GM21576 (cell line): ENCODE data around the gene NPB.

Experiments used
- ATAC-seq: cut with Tn5 transposase; IDR thresholded peaks from one replicate; pipeline ENCODE4 v1.9.1; 2021; ENCODE audit warnings: mild to moderate bottlenecking, moderate library complexity; ENCODE audit not compliant: unreplicated experiment

Gene NPB

GRCh38 chr17:81898029-81898866 is 3.8 kb upstream of the NPB start:
- ATAC-seq = no peak

GRCh38 chr17:81898885-81899284 is 3.2 kb upstream of the NPB start:
- no peak for ATAC-seq

GRCh38 chr17:81899514-81900166 is 2.4 kb upstream of the NPB start:
- ATAC-seq = no peak

- no peak for ATAC-seq
Measured at GRCh38 chr17:81900181-81900820, 1.7 kb upstream of the NPB start.

GRCh38 chr17:81901167-81902022 is 643 bp upstream of the NPB start:
- no peak for ATAC-seq

- no peak for ATAC-seq
Measured at GRCh38 chr17:81902653-81903414, 796 bp downstream of the NPB start.

GRCh38 chr17:81903415-81903831 is 1.4 kb downstream of the NPB start:
- no peak for ATAC-seq

- no peak for ATAC-seq
Measured at GRCh38 chr17:81903896-81904599, 2.0 kb downstream of the NPB start.

- ATAC-seq = no peak
Measured at GRCh38 chr17:81904600-81905423, 2.8 kb downstream of the NPB start.

GRCh38 chr17:81905424-81905875 is 3.4 kb downstream of the NPB start:
- no peak for ATAC-seq

- no peak for ATAC-seq
Measured at GRCh38 chr17:81905993-81906392, 4.0 kb downstream of the NPB start.

- no peak for ATAC-seq
Measured at GRCh38 chr17:81906476-81907218, 4.6 kb downstream of the NPB start.

GRCh38 chr17:81907219-81908145 is 5.4 kb downstream of the NPB start:
- ATAC-seq = no peak

GRCh38 chr17:81908793-81909192 is 6.8 kb downstream of the NPB start:
- no peak for ATAC-seq

GRCh38 chr17:81909231-81909630 is 7.2 kb downstream of the NPB start:
- no peak for ATAC-seq

GRCh38 chr17:81909966-81910839 is 8.2 kb downstream of the NPB start:
- no peak for ATAC-seq
